Fibroblast of lung (primary cell): ENCODE data around the gene TUBB3. TPM values are rescaled to one million over a fixed set of nuclear protein-coding genes. Genes with fewer than 3 reads are reported as not detected.

ENCODE experiments used
- DNase-seq, 2 donors: peaks; one replicate each; pipeline versions ENCODE4 v3.0.0 to v3.0.0-alpha.2; 2010; ENCODE audit warnings: low read depth in 2 of 2
- H2AFZ ChIP-seq: 2 replicates; pipeline ENCODE4 v1.5.1; 2012; ENCODE audit warnings: low read length, control low read depth, inconsistent platforms
- H3K27ac ChIP-seq: 2 replicates; pipeline ENCODE4 v1.5.1; 2011; ENCODE audit warnings: low read length, control low read depth; ENCODE audit not compliant: insufficient read depth
- H3K27me3 ChIP-seq: 2 replicates; pipeline ENCODE4 v1.5.1; 2011; ENCODE audit warnings: mild to moderate bottlenecking, low read length; ENCODE audit not compliant: control insufficient read depth, insufficient read depth
- H3K36me3 ChIP-seq: 2 replicates; pipeline ENCODE4 v1.5.1; 2011; ENCODE audit warnings: low read length; ENCODE audit not compliant: control insufficient read depth, insufficient read depth
- H3K4me1 ChIP-seq: 2 replicates; pipeline ENCODE4 v1.5.1; 2011; ENCODE audit warnings: low read length; ENCODE audit not compliant: control insufficient read depth, insufficient read depth; ENCODE audit errors: extremely low read depth
- H3K4me2 ChIP-seq: 2 replicates; pipeline ENCODE4 v1.5.1; 2011; ENCODE audit warnings: low read length, control low read depth; ENCODE audit not compliant: insufficient read depth; ENCODE audit errors: extremely low read depth
- H3K4me3 ChIP-seq, 4 experiments: fragments of 200-600 bp in 1 of 4; sonication (generic) in 1 of 4; replicated peaks in 1 of 4; 2 replicates each; pipeline ENCODE4 v1.5.1; 2011 to 2016; ENCODE audit warnings: low read length in 4 of 4, low read depth in 3 of 4, mild to moderate bottlenecking in 3 of 4, control low read depth in 2 of 4, inconsistent platforms in 1 of 4, mixed read lengths in 1 of 4; ENCODE audit not compliant: insufficient read depth in 1 of 4; ENCODE audit errors: control extremely low read depth in 1 of 4
- H3K79me2 ChIP-seq: 2 replicates; pipeline ENCODE4 v1.5.1; 2012; ENCODE audit warnings: mild to moderate bottlenecking, low read length, inconsistent platforms; ENCODE audit not compliant: control insufficient read depth, insufficient read depth
- H3K9ac ChIP-seq: 2 replicates; pipeline ENCODE4 v1.5.1; 2011; ENCODE audit warnings: mild to moderate bottlenecking, low read length, control low read depth; ENCODE audit not compliant: insufficient read depth
- H3K9me3 ChIP-seq: 2 replicates; pipeline ENCODE4 v1.5.1; 2012; ENCODE audit warnings: low read depth, low read length; ENCODE audit not compliant: control insufficient read depth, insufficient read depth
- H4K20me1 ChIP-seq: 2 replicates; pipeline ENCODE4 v1.5.1; 2011; ENCODE audit warnings: low read length; ENCODE audit not compliant: control insufficient read depth, insufficient read depth; ENCODE audit errors: extremely low read depth
- CTCF ChIP-seq, 2 donors: IDR thresholded peaks in 1 of 2; conservative IDR thresholded peaks in 1 of 2; 1 replicate in 1 of 2; 2 replicates in 1 of 2; pipeline ENCODE4 v1.5.1; 2011 to 2012; ENCODE audit warnings: low read length in 2 of 2, control low read depth in 1 of 2, inconsistent platforms in 1 of 2, low read depth in 1 of 2, mild to moderate bottlenecking in 1 of 2
- EZH2 ChIP-seq: IDR thresholded peaks from 2 replicates; pipeline ENCODE4 v1.5.1; 2012; ENCODE audit warnings: low read length, control low read depth, mild to moderate bottlenecking; ENCODE audit errors: missing control alignments
- polyA plus RNA-seq, 2 donors: library from polyadenylated mRNA; depleted of rRNA in 1 of 2; stranded (reverse) in 1 of 2; unstranded in 1 of 2; fragments of >200 nt; gene quantifications; 2 replicates each; pipeline ENCODE4 v1.2.1, GENCODE V29; 2011 to 2012; ENCODE audit warnings: missing spikeins in 1 of 2
- total RNA-seq: library from RNA; depleted of rRNA; stranded (reverse); fragments of >200 nt; gene quantifications from 2 replicates; pipeline ENCODE4 v1.2.1, GENCODE V29; 2014

Gene TUBB3
- total and polyA plus RNA-seq, 2 donors (not counting 1 experiment from before 2014, with no cell fraction given): 134 to 294 TPM

- H3K79me2 ChIP-seq: peaks cover 46% of the 10 kb centered on the region
- no peak for DNase-seq
- TF ChIP-seq EZH2 (no peak), CTCF (conservative IDR thresholded peaks at IDR 0.05 in 1 of 2, IDR thresholded peaks at IDR 0.05 in 1 of 2; ENCODE audit: low read depth in 1 of 2, low read length in 2 of 2) (no peak)
- no peaks in the 10 kb centered on the region for H3K4me1 ChIP-seq
- H4K20me1 ChIP-seq: no peaks in the 10 kb centered on the region
- no peak overlapping the region for H3K4me3 ChIP-seq
- no peak overlapping the region for H2AFZ ChIP-seq
- no peaks in the 10 kb centered on the region for H3K27me3 ChIP-seq
- peaks cover 27% of the 10 kb centered on the region for H3K36me3 ChIP-seq
- H3K9ac ChIP-seq: no peak overlapping the region
- H3K27ac ChIP-seq: no peak overlapping the region
- H3K9me3 ChIP-seq: no peaks in the 10 kb centered on the region
- H3K4me2 ChIP-seq: no peak overlapping the region
Measured at GRCh38 chr16:89884041-89884421, 39.1 kb upstream of the TUBB3 start.

GRCh38 chr16:89887243-89887642, 35.9 kb upstream of the TUBB3 start:
- no peak for TF ChIP-seq EZH2
- no peak for TF ChIP-seq CTCF (conservative IDR thresholded peaks at IDR 0.05 in 1 of 2, IDR thresholded peaks at IDR 0.05 in 1 of 2; ENCODE audit: low read depth in 1 of 2, low read length in 2 of 2)
- Histone ChIP-seq H3K4me3 (no peak overlapping the region), H3K4me1 (no peaks in the 10 kb centered on the region), H3K27me3 (no peaks in the 10 kb centered on the region), H3K27ac (no peak overlapping the region), H3K4me2 (no peak overlapping the region), H3K79me2 (peaks cover 19% of the 10 kb centered on the region), H2AFZ (no peak overlapping the region), H3K36me3 (peaks cover 31% of the 10 kb centered on the region), H3K9ac (no peak overlapping the region), H4K20me1 (no peaks in the 10 kb centered on the region), H3K9me3 (no peaks in the 10 kb centered on the region)
- no peak for DNase-seq

DNA sequence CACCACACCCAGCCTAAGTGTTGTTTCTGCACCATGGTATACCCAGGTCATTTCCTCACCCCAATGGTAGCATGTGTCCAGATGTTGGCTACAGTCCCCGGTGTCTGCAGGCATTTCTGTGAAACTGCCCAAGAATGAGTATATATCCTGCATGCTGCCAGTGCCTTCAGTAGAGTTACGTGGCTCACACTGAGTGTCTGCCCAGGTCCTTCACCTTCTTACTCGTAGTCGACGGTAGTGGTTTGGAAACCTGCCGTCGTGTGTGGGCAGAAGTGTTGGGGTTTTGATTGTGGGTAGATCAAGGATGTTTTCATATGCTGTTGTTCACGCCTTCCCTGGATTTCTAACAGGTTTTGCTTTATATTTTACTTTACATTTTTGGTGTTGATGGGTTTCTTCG, 32.9 kb upstream of the TUBB3 start:
- Histone ChIP-seq H3K4me1 (no peaks in the 10 kb centered on the region), H3K9me3 (no peaks in the 10 kb centered on the region), H2AFZ (no peak overlapping the region), H3K9ac (no peak overlapping the region), H3K36me3 (peaks cover 33% of the 10 kb centered on the region), H4K20me1 (no peaks in the 10 kb centered on the region), H3K4me3 (no peak overlapping the region), H3K79me2 (no peaks in the 10 kb centered on the region), H3K27ac (no peak overlapping the region), H3K4me2 (no peak overlapping the region), H3K27me3 (no peaks in the 10 kb centered on the region)
- DNase-seq: peak in 1 of 2 donors; percentile 70
- no peak for TF ChIP-seq CTCF (conservative IDR thresholded peaks at IDR 0.05 in 1 of 2, IDR thresholded peaks at IDR 0.05 in 1 of 2; ENCODE audit: low read depth in 1 of 2, low read length in 2 of 2)
- no peak for TF ChIP-seq EZH2
